H1 (cell line): ENCODE data around the gene ULK3. TPM values are rescaled to one million over a fixed set of nuclear protein-coding genes. Genes with fewer than 3 reads are reported as not detected.

ENCODE experiments used
- CTCF ChIA-PET: fragments of 300-600 bp; sonication (Branson Sonifier 250); formaldehyde crosslinking; loops from one replicate; lab custom pipeline; 2021; ENCODE audit not compliant: partially characterized antibody; lab: Charles Lee
- POLR2A ChIA-PET: fragments of 300-600 bp; sonication (Branson Sonifier 250); formaldehyde crosslinking; loops from one replicate; lab custom pipeline; 2021; ENCODE audit warnings: inconsistent platforms; ENCODE audit not compliant: partially characterized antibody; lab: Charles Lee
- DNase-seq, 2 experiments: peaks; one replicate each; pipeline versions ENCODE4 v3.0.0 to v3.0.0-alpha.2; 2010 to 2022; ENCODE audit warnings: low spot score in 2 of 2, low read depth in 1 of 2, mixed read lengths in 1 of 2
- FAIRE-seq: peaks from 2 replicates; lab custom pipeline; 2011; peaks lifted over from hg19 to GRCh38; lab: Jason Lieb, UNC
- H2AFZ ChIP-seq: 2 replicates; pipeline ENCODE4 v1.8.1; 2012; ENCODE audit warnings: low read length, inconsistent platforms
- H2AK5ac ChIP-seq: 2 replicates; pipeline ENCODE4 v1.6.1; 2013; ENCODE audit warnings: low read depth, low read length
- H2BK120ac ChIP-seq: replicated peaks from 2 replicates; pipeline ENCODE3; 2013; ENCODE audit warnings: low read depth, low read length, inconsistent platforms
- H2BK12ac ChIP-seq: 2 replicates; pipeline ENCODE4 v1.6.1; 2013; ENCODE audit warnings: low read depth, low read length
- H2BK15ac ChIP-seq: 2 replicates; pipeline ENCODE4 v1.6.1; 2013; ENCODE audit warnings: low read length
- H2BK20ac ChIP-seq: 2 replicates; pipeline ENCODE4 v1.6.1; 2013; ENCODE audit warnings: low read length
- H2BK5ac ChIP-seq: 2 replicates; pipeline ENCODE4 v1.6.1; 2013; ENCODE audit warnings: low read depth, low read length
- H3K14ac ChIP-seq: 2 replicates; pipeline ENCODE4 v1.6.1; 2013; ENCODE audit warnings: inconsistent platforms; ENCODE audit not compliant: insufficient read length
- H3K18ac ChIP-seq: 2 replicates; pipeline ENCODE4 v1.6.1; 2013; ENCODE audit warnings: low read length; ENCODE audit errors: extremely low read depth
- H3K23ac ChIP-seq: 2 replicates; pipeline ENCODE4 v1.6.1; 2013; ENCODE audit warnings: inconsistent platforms; ENCODE audit not compliant: insufficient read length
- H3K23me2 ChIP-seq: 2 replicates; pipeline ENCODE4 v1.6.1; 2013; ENCODE audit warnings: low read depth, low read length
- H3K27ac ChIP-seq: 2 replicates; pipeline ENCODE4 v1.6.1; 2011; ENCODE audit warnings: low read depth, low read length, inconsistent platforms
- H3K27me3 ChIP-seq, 4 experiments: replicated peaks in 1 of 4; 1 replicate in 1 of 4; 2 replicates in 3 of 4; pipeline versions ENCODE4 v1.6.1 to v1.8.1; 2011 to 2013; ENCODE audit warnings: low read length in 3 of 4, mild to moderate bottlenecking in 3 of 4, inconsistent platforms in 2 of 4, mixed read lengths in 2 of 4, moderate library complexity in 1 of 4; ENCODE audit not compliant: control insufficient read depth in 3 of 4, insufficient read depth in 3 of 4; ENCODE audit errors: extremely low read depth in 1 of 4
- H3K36me3 ChIP-seq, 4 experiments: 2 replicates each; pipeline versions ENCODE4 v1.6.1 to v1.8.1; 2011 to 2013; ENCODE audit warnings: mild to moderate bottlenecking in 4 of 4, low read length in 3 of 4, moderate library complexity in 2 of 4, control low read depth in 1 of 4, inconsistent platforms in 1 of 4; ENCODE audit not compliant: insufficient read depth in 4 of 4, control insufficient read depth in 2 of 4
- H3K4ac ChIP-seq: replicated peaks from 2 replicates; pipeline ENCODE3; 2013; ENCODE audit warnings: low read length, low read depth, mixed read lengths, inconsistent platforms; ENCODE audit not compliant: insufficient read length
- H3K4me1 ChIP-seq, 4 experiments: replicated peaks in 1 of 4; 1 replicate in 1 of 4; 2 replicates in 3 of 4; pipeline versions ENCODE4 v1.6.1 to v1.8.1; 2011 to 2013; ENCODE audit warnings: low read length in 3 of 4, inconsistent platforms in 2 of 4, mixed read lengths in 1 of 4; ENCODE audit not compliant: insufficient read depth in 4 of 4, control insufficient read depth in 3 of 4
- H3K4me2 ChIP-seq, 2 experiments: 2 replicates each; pipeline versions ENCODE4 v1.6.1 to v1.8.1; 2011 to 2013; ENCODE audit warnings: low read depth in 2 of 2, low read length in 2 of 2, control low read depth in 1 of 2, inconsistent platforms in 1 of 2, mild to moderate bottlenecking in 1 of 2; ENCODE audit not compliant: insufficient read depth in 1 of 2
- H3K4me3 ChIP-seq, 4 experiments: fragments of 200-600, 300-600 bp in 1 of 4; sonication (generic), shearing (Covaris generic), sonication (Bioruptor Twin) in 1 of 4; 2 replicates each; pipeline versions ENCODE4 v1.5.1 to v1.8.1; 2011 to 2016; ENCODE audit warnings: low read length in 4 of 4, low read depth in 3 of 4, control low read depth in 2 of 4, inconsistent platforms in 2 of 4, mild to moderate bottlenecking in 2 of 4, mixed read lengths in 1 of 4, moderate library complexity in 1 of 4; ENCODE audit not compliant: insufficient read depth in 2 of 4; ENCODE audit errors: extremely low read depth in 1 of 4
- H3K56ac ChIP-seq: replicated peaks from 2 replicates; pipeline ENCODE3; 2013; ENCODE audit warnings: low read depth, mild to moderate bottlenecking, mixed read lengths, low read length, inconsistent platforms; ENCODE audit not compliant: insufficient read length
- H3K79me1 ChIP-seq: 2 replicates; pipeline ENCODE4 v1.6.1; 2013; ENCODE audit warnings: low read depth, low read length, control low read depth
- H3K79me2 ChIP-seq, 2 experiments: 2 replicates each; pipeline versions ENCODE4 v1.6.1 to v1.8.1; 2012 to 2013; ENCODE audit warnings: low read length in 2 of 2, mild to moderate bottlenecking in 2 of 2, inconsistent platforms in 1 of 2; ENCODE audit not compliant: insufficient read depth in 2 of 2, control insufficient read depth in 1 of 2
- H3K9ac ChIP-seq, 4 experiments: replicated peaks in 1 of 4; 1 replicate in 1 of 4; 2 replicates in 3 of 4; pipeline versions ENCODE4 v1.6.1 to v1.8.1; 2011 to 2013; ENCODE audit warnings: low read depth in 3 of 4, low read length in 3 of 4, control low read depth in 2 of 4, mild to moderate bottlenecking in 2 of 4, moderate library complexity in 2 of 4, inconsistent platforms in 1 of 4; ENCODE audit errors: extremely low read depth in 1 of 4
- H3K9me3 ChIP-seq, 2 experiments: 2 replicates each; pipeline versions ENCODE4 v1.6.1 to v1.8.1; 2012 to 2013; ENCODE audit warnings: mild to moderate bottlenecking in 2 of 2, moderate library complexity in 2 of 2, control low read depth in 1 of 2, inconsistent platforms in 1 of 2, low read depth in 1 of 2, low read length in 1 of 2, mixed read lengths in 1 of 2; ENCODE audit not compliant: insufficient read depth in 2 of 2
- H4K20me1 ChIP-seq, 2 experiments: replicated peaks in 1 of 2; 2 replicates each; pipeline versions ENCODE3 to v1.8.1; 2011 to 2013; ENCODE audit warnings: inconsistent platforms in 2 of 2, low read length in 2 of 2, mild to moderate bottlenecking in 1 of 2; ENCODE audit not compliant: insufficient read depth in 2 of 2, control insufficient read depth in 1 of 2
- H4K5ac ChIP-seq: 2 replicates; pipeline ENCODE4 v1.6.1; 2013; ENCODE audit warnings: low read length, low read depth, mixed read lengths, inconsistent platforms; ENCODE audit not compliant: insufficient read length
- H4K8ac ChIP-seq: 2 replicates; pipeline ENCODE4 v1.8.0; 2013; ENCODE audit warnings: mild to moderate bottlenecking, moderate library complexity, low read length, inconsistent platforms; ENCODE audit not compliant: insufficient read depth; ENCODE audit errors: extremely low read depth
- H4K91ac ChIP-seq: replicated peaks from 2 replicates; pipeline ENCODE3; 2013; ENCODE audit warnings: low read length, mixed read lengths, inconsistent platforms; ENCODE audit not compliant: insufficient read length
- ATF3 ChIP-seq: IDR thresholded peaks from 2 replicates; pipeline ENCODE4 v1.6.1; 2011; ENCODE audit warnings: low read depth, mild to moderate bottlenecking, low read length; ENCODE audit not compliant: insufficient read depth
- FOSL1 ChIP-seq: IDR thresholded peaks from 2 replicates; pipeline ENCODE4 v1.6.1; 2011; ENCODE audit warnings: mild to moderate bottlenecking, low read depth, low read length, moderate library complexity; ENCODE audit not compliant: insufficient read depth
- GABPA ChIP-seq: IDR thresholded peaks from 2 replicates; pipeline ENCODE4 v1.6.1; 2011; ENCODE audit warnings: mild to moderate bottlenecking, low read length, moderate library complexity, borderline replicate concordance; ENCODE audit not compliant: insufficient read depth
- HDAC2 ChIP-seq, 2 experiments: fragments of 300-600 bp in 1 of 2; sonication (generic) in 1 of 2; IDR thresholded peaks; 2 replicates each; pipeline ENCODE4 v1.6.1; 2011 to 2012; ENCODE audit warnings: low read depth in 2 of 2, low read length in 2 of 2, mild to moderate bottlenecking in 2 of 2, moderate library complexity in 2 of 2, borderline replicate concordance in 1 of 2, inconsistent platforms in 1 of 2
- MAX ChIP-seq: IDR thresholded peaks from 2 replicates; pipeline ENCODE4 v1.6.1; 2012; ENCODE audit warnings: inconsistent platforms
- RFX5 ChIP-seq: IDR thresholded peaks from 2 replicates; pipeline ENCODE4 v1.6.1; 2011; ENCODE audit warnings: low read depth, low read length, improper control_type of control experiment, borderline replicate concordance
- SIN3A ChIP-seq, 2 experiments: IDR thresholded peaks in 1 of 2; conservative IDR thresholded peaks in 1 of 2; 2 replicates each; pipeline ENCODE4 v1.6.1; 2011 to 2012; ENCODE audit warnings: low read length in 2 of 2, improper control_type of control experiment in 1 of 2, low read depth in 1 of 2, mild to moderate bottlenecking in 1 of 2
- SIX5 ChIP-seq: IDR thresholded peaks from 2 replicates; pipeline ENCODE4 v1.6.1; 2011; ENCODE audit warnings: mild to moderate bottlenecking, low read depth, low read length
- SRF ChIP-seq: IDR thresholded peaks from 2 replicates; pipeline ENCODE4 v1.6.1; 2011; ENCODE audit warnings: mild to moderate bottlenecking, low read depth, low read length, moderate library complexity
- TEAD4 ChIP-seq: IDR thresholded peaks from 2 replicates; pipeline ENCODE4 v1.6.1; 2012; ENCODE audit warnings: low read depth, low read length, inconsistent platforms, mixed read lengths
- WGBS, 2 experiments: shearing (Covaris generic) in 1 of 2; methylation state at CpG; one replicate each; pipeline versions ENCODE4 v1.1.6 to v1.1.7; 2013 to 2015; ENCODE audit warnings: low lambda C conversion rate in 2 of 2, mixed read lengths in 2 of 2, inconsistent platforms in 1 of 2, low coverage in 1 of 2, missing lambda C conversion rate in 1 of 2; ENCODE audit not compliant: insufficient replicate concordance in 2 of 2, insufficient coverage in 1 of 2, insufficient read length in 1 of 2; ENCODE audit errors: extremely low coverage in 1 of 2, missing lambda C conversion rate in 1 of 2; 5-methylcytosine and 5-hydroxymethylcytosine counted together
- polyA plus RNA-seq, 7 experiments: library from polyadenylated mRNA; depleted of rRNA in 3 of 7; stranded (reverse) in 5 of 7; unstranded in 2 of 7; fragments of >200 nt in 5 of 7; fragments of 200-250 nt in 2 of 7; gene quantifications; 1 replicate in 5 of 7; 2 replicates in 1 of 7; 4 replicates in 1 of 7; pipeline versions ENCODE4 v1.2.1 to v1.2.3, GENCODE V29; 2011 to 2013; ENCODE audit warnings: missing spikeins in 2 of 7, mixed read lengths in 2 of 7
- total RNA-seq: library from RNA; stranded (reverse); fragmentation: NEBNext Ultra II Directional; extraction: Animal tissue kit (Norgen Biotek cat#: 25700); gene quantifications from 2 replicates; pipeline ENCODE4 v1.2.1, GENCODE V29; 2021

The ULK3 gene
- total and polyA plus RNA-seq, 2 of the 8 experiments (the other 6 are each of a cell fraction or from before 2014, with no cell fraction given), result 27.1 to 34.4 TPM

GRCh38 chr15:74835312-74835823, 7.6 kb downstream of the ULK3 start:
- H3K4ac ChIP-seq, result no peak overlapping the region
- no peaks in the 10 kb centered on the region for H3K23me2 ChIP-seq
- H4K5ac ChIP-seq, result no peak overlapping the region
- H3K4me3 ChIP-seq, result no peak overlapping the region
- no peak overlapping the region for H3K18ac ChIP-seq
- H3K27ac ChIP-seq, result peak overlapping the region; percentile 47; the same call in 1 of the 2 replicates
- H3K9me3 ChIP-seq, result no peaks in the 10 kb centered on the region
- H4K8ac ChIP-seq, result no peak overlapping the region
- no peaks in the 10 kb centered on the region; a peak in 1 of 8 replicates for H3K36me3 ChIP-seq
- FAIRE-seq (peak; percentile 93), DNase-seq (peak; percentile 82 to 98)
- no peaks in the 10 kb centered on the region for H3K79me1 ChIP-seq
- H3K27me3 ChIP-seq, result no peaks in the 10 kb centered on the region; a peak in 1 of 7 replicates
- H3K14ac ChIP-seq, result no peak overlapping the region
- H2BK12ac ChIP-seq, result 0 out of 2 replicates have a peak overlapping the region, but pooled peaks have one; percentile 7
- H4K20me1 ChIP-seq, result peaks cover 0 to 2% of the 10 kb centered on the region in 2 experiments
- CTCF ChIA-PET, result interaction anchor here (0.6 to 6.6 kb wide), 24 partner anchors 9 to 1601 kb away, joined by 3 to 52 read pairs (median 4); partner anchors contain the start of genes CPLX3 and RPP25
- H3K23ac ChIP-seq, result no peak overlapping the region
- no peak overlapping the region for H3K56ac ChIP-seq
- no peak overlapping the region for H3K9ac ChIP-seq
- WGBS, 2 experiments, result 48% methylated on average over 5 of the region's 5 CpGs; no CpG with 5 or more reads in 1 of the 2 experiments
- no peak overlapping the region for H2BK20ac ChIP-seq
- no peak overlapping the region for H3K4me2 ChIP-seq
- no peak overlapping the region for H2BK15ac ChIP-seq
- H3K79me2 ChIP-seq, result no peaks in the 10 kb centered on the region
- no peak overlapping the region for H4K91ac ChIP-seq
- POLR2A ChIA-PET, result interaction anchor here (0.6 to 1.6 kb wide), 2 partner anchors 72 to 76 kb away, joined by 3 read pairs; no protein-coding TSS in a partner anchor
- H2AK5ac ChIP-seq, result no peak overlapping the region
- peaks cover 0 to 4% (median 2%) of the 10 kb centered on the region in 4 experiments; a peak in 4 of 7 replicates for H3K4me1 ChIP-seq
- H2AFZ ChIP-seq, result no peak overlapping the region
- no peak overlapping the region for H2BK120ac ChIP-seq
- no peak overlapping the region for H2BK5ac ChIP-seq
- TF ChIP-seq SRF (no peak), MAX (peak; percentile 25; the same call in 1 of the 2 replicates), RFX5 (no peak), SIX5 (no peak), FOSL1 (no peak), TEAD4 (0 out of 2 replicates have a peak, but pooled peaks have one; percentile 50), GABPA (peak; percentile 39; the same call in 1 of the 2 replicates), ATF3 (peak; percentile 76), HDAC2 (IDR thresholded peaks at IDR 0.05; ENCODE audit: borderline replicate concordance in 1 of 2, low read depth in 2 of 2, low read length in 2 of 2) (no peak), SIN3A (conservative IDR thresholded peaks at IDR 0.05 in 1 of 2, IDR thresholded peaks at IDR 0.05 in 1 of 2; ENCODE audit: low read depth in 1 of 2, low read length in 2 of 2) (0 out of 4 replicates have a peak, but pooled peaks of 1 of the 2 experiments have one; percentile 33)
